ENCODE data around the gene C1QC. TPM values are rescaled to one million over a fixed set of nuclear protein-coding genes. Genes with fewer than 3 reads are reported as not detected.

Gene C1QC
- 50.3 TPM for polyA plus RNA-seq (ENCODE audit: insufficient read length)

DNA sequence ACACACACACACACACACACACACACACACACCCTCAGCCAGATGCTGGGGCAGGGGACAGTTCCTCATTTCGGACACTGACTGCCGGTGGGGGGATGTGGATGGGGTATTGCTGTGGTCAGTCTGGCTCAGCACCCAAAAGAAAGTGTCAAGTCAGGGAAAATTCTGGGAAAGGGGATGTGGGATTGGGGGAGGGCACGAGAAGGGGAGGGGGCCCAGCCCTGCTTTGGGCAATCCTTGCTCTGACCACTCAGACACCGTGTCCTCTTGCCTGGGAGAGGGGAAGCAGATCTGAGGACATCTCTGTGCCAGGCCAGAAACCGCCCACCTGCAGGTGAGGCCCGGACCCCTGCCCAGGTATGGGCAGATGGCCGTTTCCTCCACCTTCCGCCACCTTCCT is at the start of gene C1QC:
TSS of gene C1QC (plus strand) at position 253 of the 400 bp plus-strand sequence. CDS start 391 bp downstream, outside the sequence.
- DNase-seq, result no peak

DNA sequence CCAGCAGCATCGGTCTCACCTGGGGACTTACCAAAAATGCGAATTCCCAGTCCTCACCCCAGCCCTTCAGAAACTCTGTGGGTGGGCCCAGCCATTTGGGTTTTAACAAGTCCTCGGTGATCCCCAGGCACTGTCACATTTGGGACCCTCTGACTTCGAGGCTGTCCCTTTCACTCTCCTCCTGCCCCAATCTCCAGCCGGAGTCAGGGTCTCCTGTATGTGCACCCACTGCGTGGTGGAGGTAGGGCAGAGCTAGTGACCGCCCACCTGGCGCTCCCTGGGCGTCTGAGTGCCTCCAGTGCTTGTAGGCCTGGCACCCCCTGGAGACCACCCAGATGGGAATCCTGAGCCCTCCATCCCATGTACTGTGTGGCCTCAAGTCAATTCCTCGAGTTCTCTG is 49.0 kb upstream of the C1QC start:
- no peak for DNase-seq

DNA sequence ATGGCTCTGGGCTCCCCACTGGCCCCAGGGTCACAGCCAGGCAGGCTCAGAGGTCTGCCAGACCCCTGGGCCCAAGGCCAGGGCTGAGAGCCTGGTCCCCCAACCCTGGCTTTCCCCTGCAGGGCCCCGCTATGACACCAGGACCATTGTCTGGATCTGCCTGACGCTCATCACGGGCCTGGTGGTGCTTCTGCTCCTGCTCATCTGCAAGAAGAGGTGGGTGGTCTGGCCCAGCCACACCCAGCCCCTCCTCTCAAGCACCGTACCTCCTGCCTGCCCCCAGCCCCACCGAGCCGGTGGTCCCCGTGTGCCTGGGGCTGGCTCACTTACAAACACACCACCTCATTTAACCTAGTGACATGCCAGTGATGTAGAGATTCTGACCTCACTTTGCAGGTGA is 48.3 kb upstream of the C1QC start:
- DNase-seq, result no peak

GRCh38 chr1:22597301-22597965 is 46.0 kb upstream of the C1QC start:
- DNase-seq, result no peak

DNA sequence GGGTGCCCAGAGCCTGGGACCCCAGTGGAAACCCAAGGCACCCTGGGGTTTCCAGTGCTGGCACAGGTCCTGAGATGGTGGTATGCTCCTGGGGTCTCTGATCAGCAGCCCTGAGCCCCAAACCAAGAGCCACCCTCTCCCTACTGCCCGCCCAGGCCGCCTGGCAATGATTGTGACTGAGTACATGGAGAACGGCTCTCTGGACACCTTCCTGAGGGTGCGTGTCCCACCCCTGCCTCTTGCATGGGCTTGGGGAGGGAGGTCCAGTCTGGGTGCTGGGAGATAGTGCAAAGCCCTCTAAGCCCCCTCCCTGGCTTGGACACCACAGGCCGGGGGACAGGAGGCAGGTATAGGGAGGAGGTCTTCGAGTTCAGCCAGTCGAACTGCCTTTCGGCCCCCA is 45.4 kb upstream of the C1QC start:
- no peak for DNase-seq

GRCh38 chr1:22598736-22599135 is 44.7 kb upstream of the C1QC start:
- no peak for DNase-seq

GRCh38 chr1:22600071-22600816 is 43.2 kb upstream of the C1QC start:
- no peak for DNase-seq

DNA sequence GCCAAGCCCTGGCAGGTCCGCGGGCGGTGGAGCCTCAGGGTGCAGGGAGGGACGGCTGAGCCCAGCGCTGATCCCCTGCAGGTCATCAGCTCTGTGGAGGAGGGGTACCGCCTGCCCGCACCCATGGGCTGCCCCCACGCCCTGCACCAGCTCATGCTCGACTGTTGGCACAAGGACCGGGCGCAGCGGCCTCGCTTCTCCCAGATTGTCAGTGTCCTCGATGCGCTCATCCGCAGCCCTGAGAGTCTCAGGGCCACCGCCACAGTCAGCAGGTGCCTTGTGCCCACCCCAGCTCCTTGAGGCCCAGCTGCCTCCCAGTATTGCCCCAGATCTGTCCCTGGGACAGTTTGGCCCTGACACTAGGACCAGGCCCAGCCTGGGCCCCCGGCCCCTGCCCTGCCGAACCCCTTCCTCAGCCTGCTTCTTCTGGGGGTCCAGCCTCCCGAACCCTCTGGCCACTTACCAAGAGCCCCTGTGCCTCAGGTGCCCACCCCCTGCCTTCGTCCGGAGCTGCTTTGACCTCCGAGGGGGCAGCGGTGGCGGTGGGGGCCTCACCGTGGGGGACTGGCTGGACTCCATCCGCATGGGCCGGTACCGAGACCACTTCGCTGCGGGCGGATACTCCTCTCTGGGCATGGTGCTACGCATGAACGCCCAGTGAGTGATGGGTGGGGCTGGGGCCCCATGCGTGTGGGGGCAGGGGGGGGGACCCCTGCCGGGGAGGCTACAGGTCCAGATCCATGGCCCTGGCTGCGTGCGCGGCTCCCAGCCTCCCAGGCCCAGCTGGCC is 42.4 kb upstream of the C1QC start:
- no peak for DNase-seq

GRCh38 chr1:22601610-22602009 is 41.8 kb upstream of the C1QC start:
- DNase-seq, result no peak

DNA sequence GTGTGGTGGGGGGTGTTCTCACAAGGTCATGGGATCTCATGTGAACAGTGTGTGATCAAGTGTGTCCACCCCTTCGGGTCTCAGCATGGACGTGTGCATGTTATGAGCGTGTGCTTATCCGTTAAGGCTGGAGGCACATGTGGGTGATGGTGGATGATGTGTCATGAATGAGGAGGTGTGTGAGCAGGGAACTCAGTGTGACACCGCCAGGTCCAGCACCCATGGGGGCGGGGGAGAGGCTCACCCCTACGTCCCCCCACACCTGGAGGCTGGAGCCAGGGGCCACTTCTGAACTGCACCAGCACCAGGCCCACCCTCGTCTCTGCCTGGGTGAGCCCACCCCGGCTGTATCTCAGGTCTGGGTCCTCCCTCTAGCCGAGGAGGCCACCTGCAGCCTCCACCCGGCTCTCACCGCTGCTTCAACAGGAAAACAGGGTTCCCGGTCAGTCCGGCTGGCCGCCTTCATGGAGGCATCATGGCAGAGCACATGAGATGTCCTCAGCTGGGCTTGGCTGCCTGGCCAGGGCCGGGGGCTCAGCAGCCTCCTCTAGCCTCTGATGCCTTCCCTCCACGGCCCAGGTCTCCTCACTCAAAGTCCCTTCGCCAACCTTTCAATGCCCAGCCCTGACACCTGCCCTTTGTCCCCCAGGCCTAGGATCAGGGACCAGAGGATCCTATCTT is 41.2 kb upstream of the C1QC start:
- DNase-seq, result no peak

GRCh38 chr1:22606161-22606560 is 37.3 kb upstream of the C1QC start:
- no peak for DNase-seq

- DNase-seq, result no peak
These were observed 36.3 kb upstream of the C1QC start for GRCh38 chr1:22607154-22607553.

DNA sequence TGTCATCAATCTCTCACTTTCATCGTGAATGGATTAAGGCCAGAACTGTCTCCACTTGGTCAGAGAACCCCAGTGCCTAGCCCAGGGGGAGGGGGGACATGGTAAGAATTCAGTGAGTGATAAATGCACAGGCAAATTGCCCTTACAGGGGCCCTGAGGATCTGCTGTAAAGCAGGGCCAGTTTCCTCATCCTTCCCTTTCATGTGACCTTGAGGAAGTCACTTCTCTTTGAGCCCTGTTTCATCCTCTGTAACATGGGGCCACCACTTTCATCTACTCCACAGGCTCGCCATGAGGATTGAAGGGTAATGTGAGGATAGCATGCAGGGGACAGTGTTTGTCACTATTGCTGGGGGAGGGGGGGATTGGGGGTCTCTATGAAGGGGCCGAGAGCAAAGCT is 35.1 kb upstream of the C1QC start:
- DNase-seq, result no peak

DNA sequence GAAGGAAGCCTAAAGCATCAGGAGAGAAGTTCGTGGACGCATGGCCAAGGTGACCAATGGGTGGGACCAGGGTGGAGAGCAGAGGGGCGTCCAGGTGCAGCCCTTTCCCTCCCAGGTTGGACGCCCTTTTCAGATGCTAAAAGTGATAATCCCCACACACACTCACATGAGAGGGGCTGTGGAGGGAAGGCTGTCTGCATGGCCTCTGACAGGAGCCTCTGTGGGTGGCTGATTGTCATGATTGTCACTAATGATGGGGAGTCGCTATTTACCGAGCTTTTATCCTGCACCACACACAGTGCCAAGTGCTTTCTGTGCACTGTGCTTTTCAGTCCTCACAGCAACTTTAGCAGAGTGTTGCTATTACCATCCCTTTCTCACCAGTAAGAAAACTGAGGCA is 34.1 kb upstream of the C1QC start:
- DNase-seq, result no peak

GRCh38 chr1:22611530-22611947 is 31.9 kb upstream of the C1QC start:
- DNase-seq, result peak; percentile 74

DNA sequence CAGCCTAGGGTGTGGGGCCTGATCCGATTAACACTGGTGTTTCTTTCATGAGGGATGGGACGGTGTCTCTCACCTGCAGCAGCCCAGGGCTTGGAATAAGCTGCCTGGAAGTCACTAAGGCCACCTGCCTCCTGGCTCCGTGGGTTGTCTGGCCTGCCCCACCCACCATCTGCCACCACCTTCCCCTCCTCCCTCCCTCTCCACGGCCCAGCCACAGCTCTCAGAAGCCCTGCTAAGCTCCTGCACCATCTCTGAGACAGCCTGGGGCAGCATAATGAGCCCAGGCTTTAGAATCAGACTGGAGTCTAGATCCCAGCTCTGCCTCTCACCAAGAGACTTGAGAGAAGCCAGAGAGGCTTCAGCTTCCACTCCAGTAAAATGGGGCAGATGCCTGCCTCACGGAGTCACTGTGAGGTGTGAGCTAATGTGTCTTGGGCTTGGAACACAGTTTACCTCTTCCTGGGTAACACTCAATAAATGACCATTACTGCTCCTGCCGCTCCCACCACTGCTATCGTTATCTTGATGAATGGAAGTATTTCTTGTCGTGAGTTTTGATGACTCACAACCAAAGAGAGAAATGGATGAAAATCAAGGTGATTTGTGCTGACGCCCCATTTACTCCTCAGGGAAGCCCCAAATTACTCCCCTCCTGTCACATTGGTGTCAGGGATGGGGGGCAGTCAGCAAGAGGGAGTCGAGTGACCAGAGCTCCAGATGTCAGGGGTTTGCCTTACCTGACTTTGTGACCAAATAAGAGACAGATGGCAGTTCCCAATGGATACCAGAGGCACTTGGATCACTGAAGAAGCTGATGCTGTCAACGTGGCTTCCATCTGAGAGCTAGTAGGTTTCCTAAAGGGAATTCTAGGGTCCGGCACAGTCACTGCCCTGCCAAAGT is 30.5 kb upstream of the C1QC start:
- no peak for DNase-seq

DNA sequence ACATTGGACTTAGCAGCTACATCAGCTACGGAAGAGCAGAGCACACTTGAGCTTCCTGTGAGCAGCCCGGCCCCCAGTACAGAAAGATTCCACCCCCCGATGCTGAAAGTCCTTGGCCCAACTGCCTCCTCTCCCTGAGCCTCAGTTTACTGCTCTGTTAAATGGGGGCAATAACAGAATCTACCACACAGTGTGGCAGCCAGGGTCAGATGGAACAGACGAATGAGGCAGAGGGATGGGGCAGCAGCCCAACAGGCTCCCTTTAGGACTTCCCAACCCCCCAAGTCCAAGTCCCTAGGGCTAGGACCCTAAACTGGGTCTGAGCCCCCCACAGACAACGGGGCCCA is 29.9 kb upstream of the C1QC start:
- no peak for DNase-seq

GRCh38 chr1:22613951-22614350 is 29.5 kb upstream of the C1QC start:
- DNase-seq, result no peak

DNA sequence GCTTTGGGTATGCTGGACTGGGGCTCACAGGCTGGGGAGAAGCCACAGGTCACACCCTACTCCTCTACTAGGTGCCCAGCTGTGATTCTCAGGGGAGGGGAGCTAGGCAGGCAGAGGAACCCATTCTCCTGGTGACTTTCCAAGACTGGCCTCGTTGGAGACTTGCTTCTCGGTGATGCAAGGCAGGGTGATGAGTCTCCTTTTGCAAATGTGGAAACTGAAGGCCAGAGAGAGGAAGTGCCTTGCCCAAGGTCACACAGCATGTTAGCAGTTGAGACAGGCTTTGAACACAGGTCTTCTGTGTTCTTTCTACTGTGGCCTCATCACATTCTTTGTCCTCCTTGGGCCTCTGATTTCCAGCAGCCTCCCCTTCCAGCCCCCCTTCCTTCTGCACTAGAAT is 27.5 kb upstream of the C1QC start:
- DNase-seq, result no peak

- DNase-seq, result no peak
These were observed 26.9 kb upstream of the C1QC start for GRCh38 chr1:22616571-22616970.

DNA sequence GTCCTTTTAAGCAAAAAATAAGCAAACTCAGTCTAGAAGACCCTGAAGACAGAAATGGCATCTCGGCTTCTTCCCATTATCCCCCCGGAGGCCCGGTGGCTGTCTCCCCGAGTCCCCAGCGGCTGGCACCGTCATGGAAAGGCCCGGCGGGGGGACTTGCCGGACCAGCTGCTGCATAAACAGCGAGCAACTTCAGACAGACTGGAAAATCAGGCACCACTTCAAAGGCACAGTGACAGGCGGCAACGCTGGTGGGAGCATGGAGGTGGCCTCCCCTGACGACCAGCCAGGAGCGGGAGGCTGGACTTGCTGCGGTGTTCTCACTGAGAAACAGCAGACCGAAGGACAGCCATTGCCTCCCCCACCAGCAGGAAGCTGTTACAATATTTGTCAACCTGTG is 25.4 kb upstream of the C1QC start:
- no peak for DNase-seq

- DNase-seq, result no peak
These were observed 24.2 kb upstream of the C1QC start for GRCh38 chr1:22619252-22619651.

All from hindlimb muscle (tissue), 1 donor.